Right kidney (tissue), 1 donor: Measurements from ENCODE around the gene KLHL42.
"Not testable (repeated sequence)": the region's sequence is repeated elsewhere in the genome, so short reads cannot be mapped to it uniquely, and the experiment has no call there.

Source experiments
- DNase-seq: peaks from one replicate; pipeline ENCODE4 v3.0.0-alpha.2; 2016

KLHL42 gene

DNA sequence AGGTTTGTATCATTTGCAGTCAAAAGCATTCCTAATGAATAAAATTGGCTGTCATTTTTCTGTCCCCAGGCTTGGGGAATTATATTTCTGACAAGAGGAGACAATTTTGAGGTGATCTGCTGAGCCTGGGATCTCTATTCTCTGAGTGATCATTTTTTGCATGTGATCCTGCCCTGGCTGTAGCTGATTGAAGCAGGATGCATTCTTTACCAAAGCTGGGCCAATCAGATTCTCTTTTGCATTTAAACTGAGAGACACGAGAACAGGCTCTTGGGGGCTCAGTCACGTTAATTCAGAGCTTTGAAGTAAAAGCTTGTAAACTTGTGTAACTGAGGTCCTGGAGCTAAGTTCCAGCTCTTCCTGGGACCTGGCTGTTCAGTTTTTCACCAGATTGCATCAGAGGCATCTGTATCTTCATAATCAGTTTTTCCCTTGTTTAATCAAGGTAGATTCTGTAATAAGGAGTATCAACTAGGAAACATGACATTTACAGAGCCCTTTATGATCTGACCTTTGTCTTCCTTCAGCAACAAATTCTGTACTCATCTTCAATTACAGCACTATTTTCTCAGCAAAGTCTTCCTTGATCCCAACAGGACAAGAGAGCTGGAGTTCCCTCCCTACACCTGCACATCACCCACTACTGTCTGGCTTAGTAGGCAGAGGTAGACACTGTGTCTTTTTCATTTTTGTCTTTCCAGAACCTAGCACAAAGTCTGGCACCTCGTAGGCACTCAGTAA is 35.0 kb downstream of the KLHL42 start:
- DNase-seq: no peak

DNA sequence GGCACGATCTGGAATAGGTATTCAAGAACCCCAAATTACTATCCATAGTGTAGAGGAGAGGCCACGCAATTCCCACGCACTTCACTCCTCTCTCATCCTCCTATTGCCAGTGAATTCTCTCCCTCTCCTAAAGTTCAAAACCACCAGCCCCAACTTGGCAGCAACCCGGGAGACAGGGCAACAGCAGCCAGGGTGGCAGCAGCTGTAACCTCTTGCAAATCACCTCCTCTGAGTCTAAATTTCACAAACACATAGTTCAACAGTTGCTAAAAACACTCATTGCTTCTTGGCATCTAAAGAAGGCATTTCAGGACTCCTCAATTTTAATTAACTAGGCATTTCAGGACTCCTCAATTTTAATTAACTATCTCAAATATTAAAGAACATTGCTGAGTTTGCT is 37.7 kb downstream of the KLHL42 start:
- no peak for DNase-seq

DNA sequence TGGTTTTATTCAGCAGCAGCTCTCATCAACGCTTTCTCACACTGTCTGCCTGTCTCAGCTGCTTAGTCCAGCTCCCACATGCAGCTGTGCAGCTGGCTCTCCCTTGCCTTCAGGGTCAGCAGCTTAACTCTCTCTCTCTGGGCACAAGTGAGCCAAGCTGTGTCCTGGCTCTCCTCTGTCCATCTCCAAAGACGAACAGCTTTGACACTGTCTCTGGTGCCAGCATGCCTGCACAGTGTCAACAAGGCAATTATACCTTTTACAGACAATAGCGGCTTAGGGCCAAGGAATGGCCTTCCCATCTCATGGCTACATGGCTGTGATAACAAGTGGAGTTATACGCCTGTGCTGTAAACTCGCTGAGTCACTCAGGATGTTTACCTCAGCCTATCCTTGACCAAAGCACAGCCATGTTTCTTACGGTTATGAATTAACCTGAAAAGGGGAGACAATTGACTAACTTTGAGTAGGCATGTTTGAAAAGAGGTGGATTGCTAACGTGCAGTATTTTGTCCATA is 38.4 kb downstream of the KLHL42 start:
- peak; percentile 12 for DNase-seq

DNA sequence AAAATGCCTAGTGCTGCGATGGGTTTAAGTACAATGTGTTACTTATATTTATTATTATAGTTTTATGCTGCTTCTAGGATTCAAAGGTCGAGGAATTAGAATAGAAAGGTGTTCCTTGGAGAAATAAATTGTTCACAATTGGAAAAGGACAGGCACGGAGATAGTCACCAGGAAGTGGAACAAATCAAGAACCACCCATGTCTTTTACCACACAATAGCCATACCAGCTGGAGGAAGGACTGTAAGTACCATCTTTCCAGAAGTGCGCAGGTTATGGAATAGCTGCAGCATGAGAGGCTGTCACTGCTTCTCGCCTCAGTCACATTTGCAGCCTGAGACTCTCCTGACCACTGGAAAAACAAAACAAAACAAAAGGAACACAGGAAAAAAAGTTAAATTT is 40.5 kb downstream of the KLHL42 start:
- DNase-seq: no peak

DNA sequence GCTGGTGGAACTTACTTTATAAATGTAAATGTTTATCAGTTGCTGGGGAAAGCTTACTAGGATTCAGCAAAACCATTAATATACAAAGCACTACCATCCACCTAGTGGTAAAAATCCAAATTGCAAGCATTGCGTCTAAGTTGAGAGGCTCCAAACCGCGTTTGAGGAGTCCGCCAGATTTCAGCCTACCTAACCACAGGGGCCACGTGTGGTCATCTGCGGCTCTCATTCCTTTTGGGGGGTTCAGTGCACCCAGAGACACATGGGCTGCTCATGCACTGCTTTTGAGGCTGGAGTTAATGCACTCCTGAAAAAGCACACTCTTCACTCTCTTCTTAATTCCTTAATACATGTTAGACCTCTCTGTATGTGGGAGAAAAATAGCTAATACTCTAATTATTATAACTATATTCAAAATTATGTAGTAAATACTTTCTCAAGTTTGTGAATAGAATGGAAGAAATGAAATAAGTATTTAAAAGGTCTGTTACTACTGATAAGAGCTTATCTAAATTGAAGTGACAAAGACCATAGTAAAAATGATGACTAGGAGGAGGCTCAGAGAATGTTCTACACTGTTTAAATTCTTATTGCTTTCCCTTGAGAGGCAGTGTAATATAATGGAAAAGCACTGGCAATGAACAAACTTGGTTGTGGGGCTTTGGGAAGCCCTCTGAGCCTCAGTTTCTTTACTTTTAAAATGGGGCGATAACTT is 41.4 kb downstream of the KLHL42 start:
- DNase-seq: peak; percentile 55

DNA sequence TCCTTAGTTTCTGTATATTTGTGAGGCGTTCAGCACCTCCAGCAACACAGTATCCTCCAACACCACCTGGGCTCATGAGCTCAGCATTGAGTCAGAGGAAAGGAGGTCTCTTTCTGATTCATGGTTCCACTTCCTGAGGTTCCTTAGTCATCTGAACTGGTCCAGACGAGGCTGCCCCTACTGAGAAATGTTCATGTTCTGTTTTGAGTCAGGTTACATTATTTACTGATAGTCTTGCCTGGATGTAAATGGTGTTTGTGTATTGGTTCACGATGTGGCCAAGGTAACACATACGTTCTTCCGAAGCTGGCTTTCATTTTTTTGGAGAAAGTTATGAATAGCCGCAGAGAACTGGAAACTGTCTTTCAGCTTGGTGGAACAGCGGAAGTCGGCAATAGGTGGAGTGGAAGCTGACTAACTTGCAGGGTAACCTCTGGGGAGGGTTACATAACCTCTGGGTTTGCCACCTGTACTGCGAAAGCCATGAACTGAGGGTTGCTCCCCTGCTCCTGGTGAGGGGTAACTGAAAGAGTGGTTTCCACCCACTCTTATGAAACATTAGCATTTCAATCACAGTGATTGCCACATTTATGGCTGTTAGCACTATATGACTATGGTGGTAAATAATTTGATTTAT is 42.2 kb downstream of the KLHL42 start:
- DNase-seq: no peak

DNA sequence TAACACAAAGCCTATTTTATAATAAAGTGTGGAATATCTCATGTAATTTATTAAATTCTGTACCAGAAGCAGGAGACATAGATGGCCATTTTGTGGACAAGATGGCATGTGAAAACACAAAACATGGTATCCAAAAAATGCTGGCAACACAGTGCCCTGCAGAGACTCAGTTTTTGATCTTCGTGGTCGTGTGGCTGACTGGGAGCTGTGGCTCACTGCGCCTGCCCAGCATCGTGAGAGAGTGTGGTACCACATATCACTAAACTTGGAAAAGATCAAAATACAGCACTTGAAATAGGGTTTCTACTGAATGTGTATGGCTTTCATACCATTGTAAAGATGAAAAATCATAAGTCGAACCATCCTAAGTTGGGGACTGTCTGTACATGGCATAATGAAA is 43.0 kb downstream of the KLHL42 start:
- no peak for DNase-seq

DNA sequence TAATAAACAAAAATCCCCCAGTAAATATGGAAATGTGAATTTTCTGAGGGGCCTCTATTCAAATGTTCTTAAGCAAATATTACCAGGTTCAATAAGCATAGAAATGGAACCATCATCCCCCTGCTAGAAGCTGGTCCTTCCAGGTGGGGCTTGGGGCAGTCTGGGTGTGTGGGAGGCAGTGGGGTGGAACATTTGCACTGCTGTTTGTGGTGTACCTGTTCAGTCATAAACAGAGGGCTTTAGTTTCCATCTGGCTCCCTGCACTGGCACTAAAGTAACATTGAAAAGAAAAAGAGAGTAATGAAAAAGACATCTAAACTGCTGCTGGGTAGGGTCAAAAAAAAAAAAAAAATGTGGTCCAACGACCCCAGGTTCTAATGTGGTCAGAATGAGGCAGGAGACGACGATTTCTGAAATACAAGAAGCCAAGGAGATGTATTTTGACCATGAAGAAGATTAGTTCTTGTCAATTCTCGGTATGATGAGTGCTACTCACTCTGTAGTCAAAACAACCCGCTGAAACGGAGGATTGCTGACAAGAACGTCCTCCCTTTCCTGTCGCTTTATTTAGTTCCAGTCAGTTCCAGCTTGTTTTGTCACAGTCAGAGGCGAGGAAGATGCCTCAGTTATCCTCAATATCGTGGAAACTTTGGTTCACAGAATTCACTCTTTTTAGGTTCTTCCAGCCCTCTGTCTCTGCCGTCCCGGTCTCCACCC is 44.3 kb downstream of the KLHL42 start:
- DNase-seq: no peak

DNA sequence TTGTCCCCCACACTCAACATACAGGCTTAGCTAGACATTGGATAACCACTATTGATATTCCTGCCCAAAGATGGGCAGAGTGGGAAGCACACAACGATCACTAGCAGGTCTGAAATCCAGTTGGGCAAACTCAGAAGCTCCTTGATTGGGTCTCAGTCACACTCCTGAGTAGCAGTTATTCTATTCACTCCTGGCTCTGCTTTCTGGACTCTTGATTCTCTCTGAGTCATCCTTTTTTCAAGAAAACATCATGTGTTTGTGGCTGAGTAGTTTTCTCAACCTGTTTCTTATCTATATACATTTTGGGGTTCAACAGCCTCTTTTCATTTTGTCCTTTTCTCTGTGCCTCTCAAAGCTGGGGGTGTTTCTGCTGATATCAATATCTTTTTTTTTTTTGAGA is 46.0 kb downstream of the KLHL42 start:
- no peak for DNase-seq

DNA sequence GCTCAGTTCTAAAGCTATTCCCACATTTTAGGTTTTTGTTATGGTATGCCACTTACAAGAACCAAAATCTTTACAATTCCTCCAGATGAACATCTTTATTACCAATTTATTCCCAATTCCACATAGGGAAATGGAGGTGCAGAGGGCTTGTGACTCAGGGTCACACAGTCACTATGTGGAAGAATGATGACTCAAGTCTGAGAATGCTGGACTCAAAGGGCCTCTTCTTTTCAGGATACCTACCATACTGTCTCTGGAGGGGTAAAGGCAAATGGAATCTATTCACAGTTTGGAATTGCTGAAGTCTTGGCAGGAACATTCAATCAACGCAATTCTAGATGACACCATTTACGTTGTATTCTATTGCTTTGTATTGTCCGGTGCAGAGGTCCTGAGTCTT is 48.2 kb downstream of the KLHL42 start:
- no peak for DNase-seq

DNA sequence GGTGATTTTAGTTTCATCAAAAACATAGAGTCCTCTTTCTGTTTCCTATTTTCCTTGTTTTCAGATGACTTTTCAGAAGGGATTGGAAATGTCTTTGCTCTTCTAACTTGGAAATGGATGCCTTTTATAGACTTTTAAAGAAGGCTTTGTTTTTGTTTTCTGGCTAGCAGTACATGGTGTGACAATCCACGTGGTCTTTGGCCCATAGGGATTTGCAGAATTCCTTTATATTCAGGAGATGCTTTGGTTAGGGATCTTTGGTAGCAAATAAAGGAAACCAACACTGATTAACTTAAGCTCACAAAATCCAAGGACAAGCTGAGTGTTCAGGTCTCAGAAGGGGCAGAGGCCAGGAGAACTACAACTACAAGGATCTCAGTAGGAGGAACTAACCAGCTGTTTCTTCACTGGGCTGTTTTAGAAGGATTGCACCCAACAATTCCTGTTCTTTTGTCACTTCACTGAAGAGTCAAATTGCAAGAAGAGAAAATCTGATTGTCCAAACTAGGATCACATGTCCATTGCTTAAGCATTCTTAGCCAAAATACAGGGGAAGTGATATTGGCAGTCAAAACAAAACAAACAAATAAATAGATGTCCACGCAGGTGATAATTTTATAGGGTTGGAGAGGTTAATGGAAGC is 58.6 kb downstream of the KLHL42 start:
- DNase-seq: no peak

DNA sequence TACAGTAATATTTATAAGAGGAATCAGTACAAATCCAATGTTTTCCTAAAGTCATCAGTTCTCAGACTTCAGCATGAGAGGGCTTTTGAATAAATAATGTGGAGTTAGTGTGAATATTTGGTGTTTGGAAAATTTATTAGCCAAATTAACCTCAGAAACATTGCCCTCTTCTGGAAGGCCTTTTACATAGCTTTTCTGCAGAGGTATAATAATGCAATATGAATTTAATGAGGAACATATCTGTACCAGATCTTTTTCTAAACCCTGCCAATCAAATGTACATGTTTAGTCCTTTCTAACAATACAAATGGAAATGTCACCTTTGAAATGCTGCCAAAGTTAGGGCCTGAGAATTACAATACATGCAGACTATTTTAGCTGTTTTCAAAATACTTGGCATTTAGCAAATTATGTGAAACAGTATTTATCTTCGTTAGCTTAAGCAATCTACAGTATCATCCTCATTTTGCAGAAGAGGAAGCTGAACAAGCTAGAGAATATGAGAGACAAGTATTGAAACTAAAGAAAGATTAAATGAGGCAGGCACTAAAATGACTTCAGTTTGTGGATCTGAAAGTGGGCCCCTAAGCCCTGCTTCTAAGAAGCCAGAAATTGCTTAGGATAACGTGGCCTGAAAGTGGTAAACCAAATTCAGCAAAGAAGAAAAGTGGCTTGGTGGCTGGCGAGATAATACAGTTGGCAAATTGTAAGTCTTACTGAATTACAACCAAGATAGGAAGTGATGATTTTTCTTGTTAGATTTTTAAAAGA is 60.4 kb downstream of the KLHL42 start:
- DNase-seq: no peak

DNA sequence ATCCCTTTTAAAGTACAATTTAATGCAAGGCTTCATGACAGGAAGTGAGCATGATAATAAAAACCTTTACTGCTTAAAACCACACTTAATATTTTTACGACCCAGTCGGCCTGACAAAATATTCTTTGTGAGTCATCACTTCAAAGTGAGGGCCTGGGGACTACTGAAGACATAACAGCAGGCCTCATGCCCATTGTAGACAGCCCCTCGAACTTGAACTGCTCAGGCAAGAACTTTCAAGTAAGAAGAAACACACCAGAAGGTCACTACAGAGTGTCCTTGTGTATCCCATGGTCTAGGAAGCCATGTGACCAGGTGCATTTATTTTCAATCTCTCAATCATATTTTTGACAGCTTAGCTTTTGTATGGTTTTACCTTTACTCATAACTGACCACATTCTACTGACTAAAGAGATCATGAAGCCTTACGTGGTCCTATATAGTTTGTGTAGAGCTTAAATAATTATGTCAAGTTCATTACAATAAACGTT is 61.4 kb downstream of the KLHL42 start:
- DNase-seq: no peak

DNA sequence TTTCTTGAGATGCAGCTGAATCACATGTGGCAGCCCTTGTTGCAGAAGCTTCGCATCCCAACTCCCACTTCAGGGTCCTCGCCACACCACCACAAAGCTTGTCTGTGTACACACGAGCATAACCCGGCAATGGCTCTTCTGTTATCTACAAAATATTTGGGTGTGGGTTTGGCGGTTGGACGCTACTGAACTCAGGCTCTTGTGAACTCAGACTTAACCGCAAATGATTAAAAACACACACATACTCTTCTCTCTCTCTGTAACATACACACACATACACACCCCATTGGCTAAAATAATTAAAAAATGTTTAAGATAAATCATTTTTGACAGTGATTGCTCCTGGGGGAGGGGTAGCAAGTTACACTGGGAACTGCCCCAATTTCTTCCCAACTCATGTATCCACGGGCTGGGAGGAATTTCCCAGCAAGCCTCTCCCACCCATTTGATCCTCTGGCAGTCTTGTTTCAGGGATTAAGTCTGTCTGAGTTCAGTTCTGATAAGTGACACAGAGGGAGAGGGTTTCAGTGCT is 63.7 kb downstream of the KLHL42 start:
- no peak for DNase-seq

DNA sequence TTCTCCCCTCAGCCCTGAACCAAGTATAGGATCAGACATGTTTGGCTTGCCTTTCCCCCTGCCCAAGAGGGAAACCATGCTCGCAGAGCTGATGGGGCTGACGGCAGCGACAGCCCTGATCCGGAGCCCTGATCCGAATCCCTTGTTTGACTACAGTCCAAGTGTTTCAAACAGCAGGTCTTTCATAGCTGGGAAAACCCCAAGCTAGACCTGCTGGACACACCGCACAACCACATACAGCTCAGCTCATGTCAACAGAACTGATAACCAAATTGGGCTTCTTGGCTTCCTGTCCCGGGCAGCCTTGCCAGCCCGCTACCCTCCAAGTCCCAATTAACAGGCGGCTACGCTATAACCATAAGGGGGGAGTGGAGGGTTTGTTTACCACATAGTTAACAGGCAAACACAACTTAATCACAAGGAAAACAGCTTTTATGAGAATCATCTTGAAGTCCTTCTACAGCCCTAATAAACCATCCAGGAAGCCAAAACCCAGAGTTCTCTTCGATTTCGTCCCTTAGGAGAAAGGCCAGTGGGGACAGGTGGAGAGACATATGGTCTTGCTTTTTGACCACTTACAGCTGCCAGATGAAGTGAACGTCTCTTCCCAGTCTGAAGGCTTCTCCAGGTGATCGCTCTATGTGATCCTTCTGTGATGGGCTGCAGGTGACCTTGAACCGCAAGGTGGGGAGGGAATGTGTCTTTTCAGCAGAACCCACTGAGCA is 64.5 kb downstream of the KLHL42 start:
- no peak for DNase-seq

DNA sequence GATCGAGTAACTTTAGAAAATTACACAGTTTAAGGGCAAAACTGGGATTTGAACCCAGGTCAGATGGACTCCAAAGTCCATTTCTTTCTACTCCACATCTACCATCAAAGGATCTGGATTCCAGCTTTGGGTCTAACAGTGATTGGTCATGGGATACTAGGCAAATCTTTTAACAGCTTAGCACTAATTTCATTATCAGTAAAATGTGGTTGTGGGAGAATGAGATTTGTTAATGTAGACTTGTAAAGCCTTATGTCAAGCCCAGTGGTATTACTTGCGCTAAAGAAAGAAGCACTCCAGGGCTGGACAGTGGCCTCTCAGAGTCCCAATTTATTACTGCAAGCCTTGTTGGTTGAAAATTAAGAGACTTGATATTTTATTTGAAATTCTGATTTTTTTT is 65.2 kb downstream of the KLHL42 start:
- no peak for DNase-seq

DNA sequence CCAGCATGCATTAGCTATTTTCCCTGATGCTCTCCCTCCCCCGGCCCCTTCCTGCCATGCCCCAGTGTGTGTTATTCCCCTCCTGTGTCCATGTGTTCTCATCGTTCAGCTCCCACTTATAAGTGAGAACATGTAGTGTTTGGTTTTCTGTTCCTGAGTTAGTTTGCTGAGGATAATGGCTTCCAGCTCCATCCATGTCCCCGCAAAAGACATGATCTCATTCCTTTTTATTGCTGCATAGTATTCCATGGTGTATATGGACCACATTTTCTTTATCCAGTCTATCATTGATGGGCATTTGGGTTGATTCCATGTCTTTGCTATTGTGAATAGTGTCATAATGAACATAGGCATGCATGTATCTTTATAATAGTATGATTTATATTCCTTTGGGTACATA is 65.7 kb downstream of the KLHL42 start:
- not testable (repeated sequence) for DNase-seq

DNA sequence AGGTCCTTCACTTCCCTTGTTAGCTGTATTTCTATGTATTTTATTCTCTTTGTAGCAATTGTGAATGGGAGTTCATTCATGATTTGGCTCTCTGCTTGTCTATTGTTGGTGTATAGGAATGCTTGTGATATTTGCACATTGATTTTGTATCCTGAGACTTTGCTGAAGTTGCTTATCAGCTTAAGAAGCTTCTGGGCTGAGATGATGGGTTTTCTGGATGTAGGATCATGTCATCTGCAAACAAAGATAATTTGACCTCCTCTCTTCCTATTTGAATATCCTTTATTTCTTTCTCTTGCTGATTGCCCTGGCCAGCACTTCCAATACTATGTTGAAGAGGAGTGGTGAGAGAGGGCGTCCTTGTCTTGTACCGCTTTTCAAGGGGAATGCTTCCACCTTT is 67.3 kb downstream of the KLHL42 start:
- DNase-seq: not testable (repeated sequence)

DNA sequence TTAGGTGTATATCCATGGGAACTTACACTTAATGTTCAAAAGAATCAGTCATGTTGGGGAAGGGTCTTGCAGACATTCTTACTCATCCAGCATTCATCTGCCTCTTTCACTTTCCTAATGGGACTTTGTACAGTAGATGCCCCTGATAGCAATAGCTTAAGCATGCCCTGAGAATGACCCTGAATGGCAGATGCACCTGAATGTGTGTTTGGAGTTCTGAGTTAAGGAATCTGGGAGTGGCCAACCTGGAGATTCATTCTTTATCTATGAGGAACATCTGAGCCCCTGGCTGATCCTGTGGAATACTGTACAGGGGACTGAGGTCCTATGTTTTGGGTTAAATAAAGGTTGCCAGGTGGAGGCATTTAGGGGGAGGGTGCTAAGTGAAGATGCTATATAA is 71.3 kb downstream of the KLHL42 start:
- no peak for DNase-seq

DNA sequence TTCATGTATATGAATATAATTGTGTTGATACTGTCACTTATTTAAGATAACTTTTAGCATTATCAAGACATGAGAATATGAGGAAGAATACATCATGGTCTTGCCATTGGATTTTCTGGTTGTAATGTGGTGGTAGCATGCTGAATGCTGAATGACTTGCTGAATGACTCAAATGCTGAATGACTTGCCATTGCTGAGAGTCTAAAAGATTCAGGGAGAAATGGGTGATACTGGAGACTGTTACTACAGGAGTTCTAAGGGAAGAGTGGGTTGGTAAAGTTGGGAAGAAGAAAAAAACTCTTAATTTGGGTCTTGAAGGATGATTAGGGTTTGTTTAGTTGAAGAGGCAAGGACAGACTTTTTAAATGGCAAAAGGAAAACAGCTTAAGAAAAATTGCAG is 72.1 kb downstream of the KLHL42 start:
- DNase-seq: no peak
